Ascending aorta (tissue), 1 donor: ENCODE measurements around the gene UBE2QL1. TPM values are rescaled to one million over a fixed set of nuclear protein-coding genes. Genes with fewer than 3 reads are reported as not detected.

Source experiments
- total RNA-seq: library from RNA; depleted of rRNA; stranded (reverse); fragments of >200 nt; gene quantifications from one replicate; pipeline ENCODE4 v1.1.0, GENCODE V29; 2016

Gene UBE2QL1
- total RNA-seq, 1 donor from 2014 or later = 0.85 TPM

Other genes with a start within 250 kb of the UBE2QL1 start
- gene MED10, start 70.3 kb upstream of the UBE2QL1 start, total RNA-seq = 2.9 TPM
- gene NSUN2, start 184.2 kb downstream of the UBE2QL1 start, total RNA-seq = 19.1 TPM
- gene SRD5A1, start 184.6 kb downstream of the UBE2QL1 start, total RNA-seq = 186 TPM